Epithelial cell of esophagus (primary cell): ENCODE data around the gene PPP1R7.

Experiments
- DNase-seq: peaks from one replicate; pipeline ENCODE4 v3.0.0; 2010; ENCODE audit warnings: low read depth
- H3K4me3 ChIP-seq: 2 replicates; pipeline ENCODE4 v1.5.1; 2011; ENCODE audit warnings: mild to moderate bottlenecking, low read length, control low read depth
- TF ChIP-seq, protein P1 (sequence below): IDR thresholded peaks from 2 replicates; pipeline ENCODE4 v1.5.1; 2011; ENCODE audit warnings: low read depth, mild to moderate bottlenecking, low read length, control low read depth, inconsistent platforms; ENCODE audit not compliant: insufficient read depth; ENCODE audit errors: missing control alignments

PPP1R7 gene

DNA sequence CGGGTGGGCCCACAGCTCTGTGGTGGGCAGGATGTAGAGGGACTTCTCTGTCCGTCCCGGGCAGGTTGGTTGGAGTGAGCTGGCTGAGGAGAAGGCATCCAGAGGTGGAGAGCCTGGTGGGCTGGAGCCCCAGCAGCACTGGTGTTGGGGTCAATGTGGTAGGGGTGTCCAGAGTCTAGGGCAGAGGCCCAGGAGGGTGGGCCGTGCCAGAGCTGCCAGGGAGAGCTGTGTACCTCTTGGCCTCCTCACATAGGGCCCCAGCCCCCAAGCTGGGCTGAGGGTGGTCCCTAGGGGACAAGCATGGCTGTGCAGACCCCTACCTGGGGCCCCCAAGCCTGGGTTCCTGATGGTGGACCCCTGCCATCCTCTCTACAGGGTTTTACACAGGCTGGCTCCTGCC lies 54.2 kb downstream of the PPP1R7 start:
- TF ChIP-seq, protein P1, sequence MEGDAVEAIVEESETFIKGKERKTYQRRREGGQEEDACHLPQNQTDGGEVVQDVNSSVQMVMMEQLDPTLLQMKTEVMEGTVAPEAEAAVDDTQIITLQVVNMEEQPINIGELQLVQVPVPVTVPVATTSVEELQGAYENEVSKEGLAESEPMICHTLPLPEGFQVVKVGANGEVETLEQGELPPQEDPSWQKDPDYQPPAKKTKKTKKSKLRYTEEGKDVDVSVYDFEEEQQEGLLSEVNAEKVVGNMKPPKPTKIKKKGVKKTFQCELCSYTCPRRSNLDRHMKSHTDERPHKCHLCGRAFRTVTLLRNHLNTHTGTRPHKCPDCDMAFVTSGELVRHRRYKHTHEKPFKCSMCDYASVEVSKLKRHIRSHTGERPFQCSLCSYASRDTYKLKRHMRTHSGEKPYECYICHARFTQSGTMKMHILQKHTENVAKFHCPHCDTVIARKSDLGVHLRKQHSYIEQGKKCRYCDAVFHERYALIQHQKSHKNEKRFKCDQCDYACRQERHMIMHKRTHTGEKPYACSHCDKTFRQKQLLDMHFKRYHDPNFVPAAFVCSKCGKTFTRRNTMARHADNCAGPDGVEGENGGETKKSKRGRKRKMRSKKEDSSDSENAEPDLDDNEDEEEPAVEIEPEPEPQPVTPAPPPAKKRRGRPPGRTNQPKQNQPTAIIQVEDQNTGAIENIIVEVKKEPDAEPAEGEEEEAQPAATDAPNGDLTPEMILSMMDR: no peak
- no peak overlapping the region for H3K4me3 ChIP-seq

DNA sequence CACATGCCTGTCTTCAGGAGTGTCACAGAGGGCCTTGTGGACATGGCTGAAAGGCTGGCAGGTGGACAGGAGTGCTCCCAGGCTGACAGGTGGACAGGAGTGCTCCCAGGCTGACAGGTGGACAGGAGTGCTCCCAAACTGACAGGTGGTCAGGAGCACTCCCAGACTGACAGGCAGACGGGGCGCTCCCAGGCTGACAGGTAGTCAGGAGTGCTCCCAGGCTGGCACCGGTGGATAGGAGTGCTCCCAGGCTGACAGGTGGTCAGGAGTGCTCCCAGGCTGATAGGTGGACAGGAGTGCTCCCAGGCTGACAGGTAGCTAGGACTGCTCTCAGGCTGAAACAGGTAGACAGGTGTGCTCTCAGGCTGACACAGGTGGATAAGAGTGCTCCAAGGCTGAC lies 54.8 kb downstream of the PPP1R7 start:
- H3K4me3 ChIP-seq: no peak overlapping the region
- no peak for DNase-seq
- TF ChIP-seq, protein P1: no peak

More for the DNA sequence above, 54.2 kb downstream of the PPP1R7 start:
- DNase-seq: no peak

DNA sequence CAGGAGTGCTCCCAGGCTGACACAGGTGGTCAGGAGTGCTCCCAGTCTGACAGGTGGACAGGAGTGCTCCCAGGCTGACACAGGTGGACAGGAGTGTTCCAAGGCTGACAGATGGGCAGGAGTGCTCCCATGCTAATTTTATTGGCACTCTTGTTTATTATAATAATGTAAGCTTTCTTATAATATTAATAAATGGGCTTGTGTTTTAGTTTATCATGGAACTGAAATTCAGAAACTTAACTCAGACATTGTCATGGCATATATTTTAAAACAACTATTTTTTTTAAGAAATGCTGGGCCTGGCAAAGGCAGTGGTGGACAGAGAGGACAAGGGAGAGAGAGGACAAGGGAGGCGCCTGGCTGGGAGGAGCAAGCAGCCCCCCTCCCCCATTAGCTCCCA lies 56.9 kb downstream of the PPP1R7 start:
- TF ChIP-seq, protein P1: no peak
- DNase-seq: no peak

DNA sequence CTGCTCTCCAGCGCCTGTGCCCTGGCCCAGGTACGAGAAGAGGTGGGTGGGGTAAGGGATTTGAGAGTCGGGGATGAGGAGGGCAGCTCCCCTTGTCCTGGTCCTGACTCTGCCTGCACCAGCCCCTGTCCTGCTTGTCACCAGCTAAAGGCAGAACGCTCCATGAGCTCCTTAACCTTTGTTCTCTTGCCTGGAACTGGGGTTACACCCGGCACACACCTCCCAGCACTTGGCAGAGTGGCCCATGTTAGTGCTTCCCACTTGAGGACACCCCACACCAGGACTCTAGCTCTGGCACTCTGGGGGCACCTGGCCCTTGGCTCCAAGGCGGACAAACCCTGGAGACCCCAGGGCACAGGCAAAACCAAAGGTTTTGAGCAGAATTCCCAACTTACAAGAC lies 57.4 kb downstream of the PPP1R7 start:
- TF ChIP-seq, protein P1: no peak
- H3K4me3 ChIP-seq: no peak overlapping the region
- no peak for DNase-seq

More for the DNA sequence above, 56.9 kb downstream of the PPP1R7 start:
- H3K4me3 ChIP-seq: no peak overlapping the region

DNA sequence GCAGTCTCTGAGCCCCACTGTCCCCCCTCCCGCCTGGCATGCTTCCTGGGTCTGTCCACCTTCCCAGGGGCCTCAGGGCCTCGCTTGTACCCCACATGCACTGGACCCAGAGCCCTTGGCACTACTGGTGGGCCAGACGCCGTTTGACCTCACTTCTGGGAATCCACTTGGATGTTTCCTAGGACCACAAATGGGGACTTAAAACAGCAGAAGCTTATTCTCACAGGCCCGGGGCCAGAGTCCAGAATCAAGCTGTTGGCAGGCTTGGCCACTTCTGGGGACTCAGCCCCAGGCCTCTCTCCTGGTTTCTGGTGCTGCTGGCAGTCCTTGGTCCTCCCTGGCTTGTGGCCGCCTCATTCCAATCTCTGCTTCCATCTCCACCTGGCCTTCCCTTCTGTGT lies 57.8 kb downstream of the PPP1R7 start:
- DNase-seq: no peak
- TF ChIP-seq, protein P1: no peak
- H3K4me3 ChIP-seq: no peak overlapping the region

DNA sequence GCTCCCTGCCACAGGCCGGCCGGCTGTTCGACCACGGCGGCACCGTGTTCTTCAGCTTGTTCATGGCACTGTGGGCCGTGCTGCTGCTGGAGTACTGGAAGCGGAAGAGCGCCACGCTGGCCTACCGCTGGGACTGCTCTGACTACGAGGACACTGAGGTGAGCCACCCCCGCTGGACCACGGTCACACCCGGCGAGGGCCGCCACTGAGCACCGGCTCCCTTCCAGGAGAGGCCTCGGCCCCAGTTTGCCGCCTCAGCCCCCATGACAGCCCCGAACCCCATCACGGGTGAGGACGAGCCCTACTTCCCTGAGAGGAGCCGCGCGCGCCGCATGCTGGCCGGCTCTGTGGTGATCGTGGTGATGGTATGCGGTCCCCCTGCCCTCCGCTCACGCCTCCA lies 59.0 kb downstream of the PPP1R7 start:
- no peak overlapping the region for H3K4me3 ChIP-seq
- no peak for DNase-seq
- TF ChIP-seq, protein P1: no peak

DNA sequence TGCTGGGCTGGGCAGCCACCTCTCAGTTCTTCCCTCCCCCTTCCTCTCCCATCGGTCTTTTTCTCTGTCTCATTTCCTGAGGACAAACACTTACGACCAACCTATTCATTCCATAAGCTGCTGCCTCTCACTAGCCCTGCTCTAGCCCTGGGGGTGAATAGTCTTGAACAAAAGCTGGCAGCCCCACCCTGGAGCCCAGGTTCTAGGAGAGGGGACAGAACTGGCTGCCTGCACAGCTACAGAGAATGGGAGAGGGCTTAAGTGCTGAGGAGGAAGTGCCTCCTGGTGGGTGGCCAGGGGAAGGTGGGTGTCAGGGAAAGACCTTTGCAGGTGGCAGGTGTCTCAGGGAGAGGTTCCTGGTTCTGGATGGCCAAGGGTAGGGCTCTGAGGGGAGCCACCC lies 61.0 kb downstream of the PPP1R7 start:
- peak; percentile 24 for DNase-seq
- TF ChIP-seq, protein P1: no peak

More for the DNA sequence above, 61.0 kb downstream of the PPP1R7 start:
- no peak overlapping the region for H3K4me3 ChIP-seq
